Erythroblast (primary cell): Measurements from ENCODE around the gene RAVER2.

Source experiments
- GATA1 ChIP-seq: IDR thresholded peaks from 2 replicates; pipeline ENCODE4 v1.6.1; 2011; ENCODE audit warnings: low read depth, mild to moderate bottlenecking, control low read depth, low read length, moderate library complexity
- POLR2A ChIP-seq: IDR thresholded peaks from 2 replicates; pipeline ENCODE4 v1.6.1; 2011; ENCODE audit warnings: mild to moderate bottlenecking, low read length

- TF ChIP-seq POLR2A (no peak), GATA1 (no peak)
These were observed 99.7 kb downstream of the RAVER2 start for GRCh38 chr1:64844609-64845008.
